ENCODE results near the gene GIT2.
"Not testable (repeated sequence)": the region's sequence is repeated elsewhere in the genome, so short reads cannot be mapped to it uniquely, and the experiment has no call there.

Gene GIT2

DNA sequence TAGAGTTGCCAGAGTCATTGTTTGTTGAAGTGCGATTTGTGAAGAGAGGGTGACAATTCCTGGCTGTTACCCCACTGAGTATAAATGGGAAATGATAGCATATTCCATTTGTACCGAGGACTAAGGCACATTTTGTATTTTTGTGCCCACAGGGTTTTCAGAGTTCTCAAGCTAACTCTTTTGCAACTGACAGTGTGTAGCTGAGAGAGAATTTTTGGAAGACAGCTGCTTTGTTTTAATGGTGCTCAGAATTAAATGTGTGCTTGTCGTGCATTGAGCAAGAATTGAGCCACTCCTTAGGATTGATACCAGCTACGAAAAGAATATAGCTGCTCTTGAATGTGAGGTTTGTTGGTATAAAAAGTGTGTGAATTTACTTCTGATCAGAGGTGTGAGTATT lies 24.8 kb upstream of the GIT2 start:
- Histone ChIP-seq H3K27me3 (ENCODE audit: control insufficient read depth, insufficient read depth, low read length) (no peaks in the 10 kb centered on the region), H3K4me1 (ENCODE audit: control insufficient read depth, insufficient read depth, low read length) (peaks cover 6% of the 10 kb centered on the region), H3K36me3 (ENCODE audit: control insufficient read depth, insufficient read depth, low read length) (peaks cover 14% of the 10 kb centered on the region), H3K9ac (ENCODE audit: low read length) (no peak overlapping the region), H3K27ac (ENCODE audit: low read depth, low read length) (no peak overlapping the region), H3K4me3 (ENCODE audit: low read length) (no peak overlapping the region)

- no peaks in the 10 kb centered on the region for H3K4me1 ChIP-seq (ENCODE audit: control insufficient read depth, insufficient read depth, low read length)
- H3K27ac ChIP-seq (ENCODE audit: low read depth, low read length) = no peak overlapping the region
- H3K27me3 ChIP-seq (ENCODE audit: control insufficient read depth, insufficient read depth, low read length) = no peaks in the 10 kb centered on the region
- peaks cover 21% of the 10 kb centered on the region for H3K36me3 ChIP-seq (ENCODE audit: control insufficient read depth, insufficient read depth, low read length)
- H3K9ac ChIP-seq (ENCODE audit: low read length) = no peak overlapping the region
- no peak overlapping the region for H3K4me3 ChIP-seq (ENCODE audit: low read length)
Observed at GRCh38 chr12:110015132-110015531, 19.0 kb upstream of the GIT2 start.

- H3K4me1 ChIP-seq (ENCODE audit: control insufficient read depth, insufficient read depth, low read length) = no peaks in the 10 kb centered on the region
- H3K9ac ChIP-seq (ENCODE audit: low read length) = no peak overlapping the region
- no peak overlapping the region for H3K4me3 ChIP-seq (ENCODE audit: low read length)
- no peaks in the 10 kb centered on the region for H3K27me3 ChIP-seq (ENCODE audit: control insufficient read depth, insufficient read depth, low read length)
- no peak overlapping the region for H3K27ac ChIP-seq (ENCODE audit: low read depth, low read length)
- H3K36me3 ChIP-seq (ENCODE audit: control insufficient read depth, insufficient read depth, low read length) = peaks cover 11% of the 10 kb centered on the region
Observed at GRCh38 chr12:110012659-110013058, 16.5 kb upstream of the GIT2 start.

- peaks cover 9% of the 10 kb centered on the region for H3K36me3 ChIP-seq (ENCODE audit: control insufficient read depth, insufficient read depth, low read length)
- no peaks in the 10 kb centered on the region for H3K4me1 ChIP-seq (ENCODE audit: control insufficient read depth, insufficient read depth, low read length)
- H3K27ac ChIP-seq (ENCODE audit: low read depth, low read length) = no peak overlapping the region
- no peak overlapping the region for H3K4me3 ChIP-seq (ENCODE audit: low read length)
- H3K9ac ChIP-seq (ENCODE audit: low read length) = no peak overlapping the region
- H3K27me3 ChIP-seq (ENCODE audit: control insufficient read depth, insufficient read depth, low read length) = no peaks in the 10 kb centered on the region
Observed at GRCh38 chr12:110012137-110012536, 16.0 kb upstream of the GIT2 start.

GRCh38 chr12:110010853-110011723 lies 14.9 kb upstream of the GIT2 start:
- Histone ChIP-seq H3K27ac (ENCODE audit: low read depth, low read length) (no peak overlapping the region), H3K9ac (ENCODE audit: low read length) (no peak overlapping the region)

GRCh38 chr12:110008681-110009398 lies 12.7 kb upstream of the GIT2 start:
- H3K9ac ChIP-seq (ENCODE audit: low read length); H3K27me3 ChIP-seq (ENCODE audit: control insufficient read depth, insufficient read depth, low read length); H3K4me3 ChIP-seq (ENCODE audit: low read length); H3K36me3 ChIP-seq (ENCODE audit: control insufficient read depth, insufficient read depth, low read length); H3K27ac ChIP-seq (ENCODE audit: low read depth, low read length); H3K4me1 ChIP-seq (ENCODE audit: control insufficient read depth, insufficient read depth, low read length): not testable (repeated sequence)

More at GRCh38 chr12:110010853-110011723, 14.9 kb upstream of the GIT2 start:
- H3K27me3 ChIP-seq (ENCODE audit: control insufficient read depth, insufficient read depth, low read length) = no peaks in the 10 kb centered on the region
- no peak overlapping the region for H3K4me3 ChIP-seq (ENCODE audit: low read length)
- no peaks in the 10 kb centered on the region for H3K4me1 ChIP-seq (ENCODE audit: control insufficient read depth, insufficient read depth, low read length)
- peaks cover 9% of the 10 kb centered on the region for H3K36me3 ChIP-seq (ENCODE audit: control insufficient read depth, insufficient read depth, low read length)

- H3K4me1 ChIP-seq (ENCODE audit: control insufficient read depth, insufficient read depth, low read length) = no peaks in the 10 kb centered on the region
- H3K36me3 ChIP-seq (ENCODE audit: control insufficient read depth, insufficient read depth, low read length) = peaks cover 6% of the 10 kb centered on the region
- H3K27me3 ChIP-seq (ENCODE audit: control insufficient read depth, insufficient read depth, low read length) = no peaks in the 10 kb centered on the region
- no peak overlapping the region for H3K27ac ChIP-seq (ENCODE audit: low read depth, low read length)
- H3K9ac ChIP-seq (ENCODE audit: low read length) = no peak overlapping the region
- H3K4me3 ChIP-seq (ENCODE audit: low read length) = no peak overlapping the region
Observed at GRCh38 chr12:110007881-110008280, 11.7 kb upstream of the GIT2 start.

- Histone ChIP-seq H3K27ac (ENCODE audit: low read depth, low read length) (no peak overlapping the region), H3K4me1 (ENCODE audit: control insufficient read depth, insufficient read depth, low read length) (no peaks in the 10 kb centered on the region), H3K9ac (ENCODE audit: low read length) (no peak overlapping the region), H3K36me3 (ENCODE audit: control insufficient read depth, insufficient read depth, low read length) (no peaks in the 10 kb centered on the region), H3K27me3 (ENCODE audit: control insufficient read depth, insufficient read depth, low read length) (no peaks in the 10 kb centered on the region), H3K4me3 (ENCODE audit: low read length) (no peak overlapping the region)
Observed at GRCh38 chr12:110006115-110006514, 9.9 kb upstream of the GIT2 start.

GRCh38 chr12:110005319-110005973 lies 9.3 kb upstream of the GIT2 start:
- Histone ChIP-seq H3K27me3 (ENCODE audit: control insufficient read depth, insufficient read depth, low read length) (no peaks in the 10 kb centered on the region), H3K27ac (ENCODE audit: low read depth, low read length) (no peak overlapping the region), H3K4me3 (ENCODE audit: low read length) (no peak overlapping the region), H3K4me1 (ENCODE audit: control insufficient read depth, insufficient read depth, low read length) (no peaks in the 10 kb centered on the region), H3K9ac (ENCODE audit: low read length) (no peak overlapping the region), H3K36me3 (ENCODE audit: control insufficient read depth, insufficient read depth, low read length) (no peaks in the 10 kb centered on the region)

- H3K27ac ChIP-seq (ENCODE audit: low read depth, low read length) = no peak overlapping the region
- no peaks in the 10 kb centered on the region for H3K36me3 ChIP-seq (ENCODE audit: control insufficient read depth, insufficient read depth, low read length)
- no peak overlapping the region for H3K9ac ChIP-seq (ENCODE audit: low read length)
- H3K4me3 ChIP-seq (ENCODE audit: low read length) = no peak overlapping the region
- H3K27me3 ChIP-seq (ENCODE audit: control insufficient read depth, insufficient read depth, low read length) = no peaks in the 10 kb centered on the region
- peaks cover 3% of the 10 kb centered on the region for H3K4me1 ChIP-seq (ENCODE audit: control insufficient read depth, insufficient read depth, low read length)
Observed at GRCh38 chr12:110004598-110004997, 8.4 kb upstream of the GIT2 start.

DNA sequence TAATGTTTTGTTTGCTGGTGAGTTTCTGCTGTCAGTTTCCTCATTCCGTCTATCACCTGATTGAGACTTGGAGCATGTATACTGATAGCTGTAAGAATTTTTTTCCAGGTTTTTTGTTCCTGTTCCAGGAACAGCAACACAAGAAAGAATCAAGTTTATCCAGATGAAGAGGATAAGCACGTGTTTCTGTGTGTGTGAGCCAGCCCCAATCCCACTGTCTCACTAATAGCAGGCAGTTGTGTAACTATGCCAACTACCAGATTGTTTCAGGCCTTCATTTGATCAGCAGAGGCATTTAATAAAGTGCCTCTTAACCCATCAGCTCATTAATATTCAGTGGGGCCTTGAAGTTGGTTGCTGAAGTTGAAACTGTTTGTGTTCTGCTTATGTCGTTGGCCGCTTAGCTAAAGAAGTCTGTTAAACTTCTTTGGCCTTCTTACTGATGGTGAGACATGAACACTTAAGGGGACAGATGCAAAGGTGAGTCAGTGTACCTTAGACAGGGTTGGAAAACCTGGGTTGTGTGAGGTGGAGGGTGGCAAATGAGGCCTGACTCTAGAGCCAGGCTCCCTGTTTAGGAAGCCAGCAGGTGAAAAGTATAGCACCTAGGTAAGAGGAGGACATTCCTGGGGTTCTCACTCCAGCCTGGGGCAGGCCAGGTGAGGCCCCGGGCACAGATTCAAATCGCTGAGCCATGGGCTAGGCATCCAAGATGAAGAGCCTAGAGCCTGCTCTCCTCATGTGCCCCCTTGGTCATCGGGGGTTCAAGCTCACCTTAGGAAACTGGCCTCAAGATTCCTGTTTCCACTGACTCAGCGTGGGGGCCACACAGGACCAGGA lies 6.7 kb upstream of the GIT2 start:
- Histone ChIP-seq H3K4me3 (ENCODE audit: low read length) (no peak overlapping the region), H3K27me3 (ENCODE audit: control insufficient read depth, insufficient read depth, low read length) (no peaks in the 10 kb centered on the region), H3K9ac (ENCODE audit: low read length) (no peak overlapping the region), H3K36me3 (ENCODE audit: control insufficient read depth, insufficient read depth, low read length) (no peaks in the 10 kb centered on the region), H3K4me1 (ENCODE audit: control insufficient read depth, insufficient read depth, low read length) (peaks cover 5% of the 10 kb centered on the region), H3K27ac (ENCODE audit: low read depth, low read length) (no peak overlapping the region)

GRCh38 chr12:110001596-110001995 lies 5.4 kb upstream of the GIT2 start:
- H3K27ac ChIP-seq (ENCODE audit: low read depth, low read length) = no peak overlapping the region
- no peaks in the 10 kb centered on the region for H3K27me3 ChIP-seq (ENCODE audit: control insufficient read depth, insufficient read depth, low read length)
- no peak overlapping the region for H3K9ac ChIP-seq (ENCODE audit: low read length)
- peaks cover 5% of the 10 kb centered on the region for H3K4me1 ChIP-seq (ENCODE audit: control insufficient read depth, insufficient read depth, low read length)
- H3K36me3 ChIP-seq (ENCODE audit: control insufficient read depth, insufficient read depth, low read length) = no peaks in the 10 kb centered on the region
- no peak overlapping the region for H3K4me3 ChIP-seq (ENCODE audit: low read length)

All from rectal smooth muscle tissue (tissue), 1 donor.